ENCODE measurements around the gene NOMO2. TPM values are rescaled to one million over a fixed set of nuclear protein-coding genes. Genes with fewer than 3 reads are reported as not detected.
"Not testable (repeated sequence)": the region's sequence is repeated elsewhere in the genome, so short reads cannot be mapped to it uniquely, and the experiment has no call there.

The NOMO2 gene
- total RNA-seq (2022) (234 and 236 TPM in 2 replicates), Bru-seq, nascent RNA (percentile 50 among the genes with signal in this experiment), BruChase-seq, experiment 1, labeled RNA remaining after a 6-hour chase (percentile 53 among the genes with signal in this experiment), BruChase-seq, experiment 2, labeled RNA remaining after a 2-hour chase (percentile 46 among the genes with signal in this experiment)
- long read RNA-seq, full-length matches to known transcripts: 168 of 208 reads
- long read RNA-seq, partial matches to known transcripts: 25 of 208 reads
- long read RNA-seq, other reads (novel, unspliced or antisense): 15 of 208 reads

- H3K9me3 Mint-ChIP-seq (ENCODE audit: low read depth, unreplicated experiment); H3K4me1 Mint-ChIP-seq (ENCODE audit: low read depth, unreplicated experiment); H3K27ac Mint-ChIP-seq (ENCODE audit: unreplicated experiment); intact Hi-C loops (cut with micrococcal nuclease; ENCODE audit: unreplicated experiment); H3K27me3 Mint-ChIP-seq (ENCODE audit: unreplicated experiment); CTCF ChIA-PET; BruUV-seq (replicated peaks): not testable (repeated sequence)
- Mint-ChIP-seq H3K36me3 (ENCODE audit: insufficient read depth, unreplicated experiment) (peaks cover 10% of the 10 kb centered on the region), H3K4me3 (ENCODE audit: low read depth, unreplicated experiment) (peak within 1 kb of the TSS; percentile 68)
- peak; percentile 95 for DNase-seq
These were observed at the start of gene NOMO2 for GRCh38 chr16:18561727-18562314. Gene NOMO2 (minus strand): TSS chr16:18562097. CDS start chr16:18562040, 57 bp downstream.

GRCh38 chr16:18610147-18610803 lies 48.4 kb upstream of the NOMO2 start:
- H3K27me3 Mint-ChIP-seq (ENCODE audit: unreplicated experiment): peaks cover 13% of the 10 kb centered on the region
- intact Hi-C loops (cut with micrococcal nuclease; ENCODE audit: unreplicated experiment); DNase-seq; H3K4me1 Mint-ChIP-seq (ENCODE audit: low read depth, unreplicated experiment); CTCF ChIA-PET; H3K9me3 Mint-ChIP-seq (ENCODE audit: low read depth, unreplicated experiment); H3K27ac Mint-ChIP-seq (ENCODE audit: unreplicated experiment); BruUV-seq (replicated peaks); H3K36me3 Mint-ChIP-seq (ENCODE audit: insufficient read depth, unreplicated experiment); H3K4me3 Mint-ChIP-seq (ENCODE audit: low read depth, unreplicated experiment): not testable (repeated sequence)

DNA sequence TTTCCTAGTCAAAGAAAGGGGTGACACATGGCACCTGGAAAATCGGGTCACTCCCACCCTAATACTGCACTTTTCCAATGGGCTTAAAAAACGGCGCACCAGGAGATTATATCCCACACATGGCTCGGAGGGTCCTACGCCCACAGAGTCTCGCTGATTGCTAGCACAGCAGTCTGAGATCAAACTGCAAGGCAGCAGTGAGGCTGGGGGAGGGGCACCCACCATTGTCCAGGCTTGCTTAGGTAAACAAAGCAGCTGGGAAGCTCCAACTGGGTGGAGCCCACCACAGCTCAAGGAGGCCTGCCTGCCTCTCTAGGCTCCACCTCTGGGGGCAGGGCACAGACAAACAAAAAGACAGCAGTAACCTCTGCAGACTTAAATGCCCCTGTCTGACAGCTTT lies 46.4 kb upstream of the NOMO2 start:
- CTCF ChIA-PET; BruUV-seq (replicated peaks); H3K27ac Mint-ChIP-seq (ENCODE audit: unreplicated experiment); H3K9me3 Mint-ChIP-seq (ENCODE audit: low read depth, unreplicated experiment); H3K36me3 Mint-ChIP-seq (ENCODE audit: insufficient read depth, unreplicated experiment); DNase-seq; H3K4me3 Mint-ChIP-seq (ENCODE audit: low read depth, unreplicated experiment); intact Hi-C loops (cut with micrococcal nuclease; ENCODE audit: unreplicated experiment); H3K4me1 Mint-ChIP-seq (ENCODE audit: low read depth, unreplicated experiment): not testable (repeated sequence)
- H3K27me3 Mint-ChIP-seq (ENCODE audit: unreplicated experiment): peaks cover 13% of the 10 kb centered on the region

GRCh38 chr16:18603572-18604246 lies 41.8 kb upstream of the NOMO2 start:
- H3K27ac Mint-ChIP-seq (ENCODE audit: unreplicated experiment); CTCF ChIA-PET; DNase-seq; intact Hi-C loops (cut with micrococcal nuclease; ENCODE audit: unreplicated experiment); H3K4me3 Mint-ChIP-seq (ENCODE audit: low read depth, unreplicated experiment); BruUV-seq (replicated peaks); H3K9me3 Mint-ChIP-seq (ENCODE audit: low read depth, unreplicated experiment); H3K4me1 Mint-ChIP-seq (ENCODE audit: low read depth, unreplicated experiment); H3K36me3 Mint-ChIP-seq (ENCODE audit: insufficient read depth, unreplicated experiment): not testable (repeated sequence)
- H3K27me3 Mint-ChIP-seq (ENCODE audit: unreplicated experiment): peaks cover 12% of the 10 kb centered on the region

GRCh38 chr16:18598582-18598981 lies 36.7 kb upstream of the NOMO2 start:
- intact Hi-C loops (cut with micrococcal nuclease; ENCODE audit: unreplicated experiment); H3K9me3 Mint-ChIP-seq (ENCODE audit: low read depth, unreplicated experiment); BruUV-seq (replicated peaks); H3K27ac Mint-ChIP-seq (ENCODE audit: unreplicated experiment); H3K36me3 Mint-ChIP-seq (ENCODE audit: insufficient read depth, unreplicated experiment); H3K4me3 Mint-ChIP-seq (ENCODE audit: low read depth, unreplicated experiment); CTCF ChIA-PET; DNase-seq; H3K4me1 Mint-ChIP-seq (ENCODE audit: low read depth, unreplicated experiment): not testable (repeated sequence)
- peaks cover 13% of the 10 kb centered on the region for H3K27me3 Mint-ChIP-seq (ENCODE audit: unreplicated experiment)

- H3K9me3 Mint-ChIP-seq (ENCODE audit: low read depth, unreplicated experiment); BruUV-seq (replicated peaks); H3K36me3 Mint-ChIP-seq (ENCODE audit: insufficient read depth, unreplicated experiment); CTCF ChIA-PET; H3K4me3 Mint-ChIP-seq (ENCODE audit: low read depth, unreplicated experiment); H3K27ac Mint-ChIP-seq (ENCODE audit: unreplicated experiment); H3K4me1 Mint-ChIP-seq (ENCODE audit: low read depth, unreplicated experiment); DNase-seq; intact Hi-C loops (cut with micrococcal nuclease; ENCODE audit: unreplicated experiment): not testable (repeated sequence)
- H3K27me3 Mint-ChIP-seq (ENCODE audit: unreplicated experiment): peaks cover 13% of the 10 kb centered on the region
These were observed 35.8 kb upstream of the NOMO2 start for GRCh38 chr16:18597734-18598133.

DNA sequence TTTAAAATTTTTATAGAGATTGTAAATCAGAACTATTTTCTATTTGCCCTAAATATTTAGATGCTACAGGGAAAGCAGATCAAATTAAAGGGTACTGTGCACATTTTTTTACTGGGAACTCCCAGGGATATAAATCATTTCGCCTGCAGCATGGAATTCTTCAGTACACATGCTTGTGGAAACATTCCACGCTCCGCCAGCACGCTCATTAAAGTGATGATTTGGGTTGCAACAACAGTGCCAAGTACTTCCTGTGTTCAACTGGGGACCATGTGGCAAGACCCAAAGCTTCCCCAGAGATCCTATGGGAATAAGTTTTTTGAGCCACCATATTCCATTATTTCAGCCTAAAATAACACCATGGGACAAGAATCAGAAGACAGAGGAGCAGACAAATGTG lies 35.4 kb upstream of the NOMO2 start:
- H3K9me3 Mint-ChIP-seq (ENCODE audit: low read depth, unreplicated experiment); BruUV-seq (replicated peaks); H3K36me3 Mint-ChIP-seq (ENCODE audit: insufficient read depth, unreplicated experiment); H3K27ac Mint-ChIP-seq (ENCODE audit: unreplicated experiment); intact Hi-C loops (cut with micrococcal nuclease; ENCODE audit: unreplicated experiment); H3K4me3 Mint-ChIP-seq (ENCODE audit: low read depth, unreplicated experiment); CTCF ChIA-PET; DNase-seq; H3K4me1 Mint-ChIP-seq (ENCODE audit: low read depth, unreplicated experiment): not testable (repeated sequence)
- H3K27me3 Mint-ChIP-seq (ENCODE audit: unreplicated experiment): peaks cover 13% of the 10 kb centered on the region

DNA sequence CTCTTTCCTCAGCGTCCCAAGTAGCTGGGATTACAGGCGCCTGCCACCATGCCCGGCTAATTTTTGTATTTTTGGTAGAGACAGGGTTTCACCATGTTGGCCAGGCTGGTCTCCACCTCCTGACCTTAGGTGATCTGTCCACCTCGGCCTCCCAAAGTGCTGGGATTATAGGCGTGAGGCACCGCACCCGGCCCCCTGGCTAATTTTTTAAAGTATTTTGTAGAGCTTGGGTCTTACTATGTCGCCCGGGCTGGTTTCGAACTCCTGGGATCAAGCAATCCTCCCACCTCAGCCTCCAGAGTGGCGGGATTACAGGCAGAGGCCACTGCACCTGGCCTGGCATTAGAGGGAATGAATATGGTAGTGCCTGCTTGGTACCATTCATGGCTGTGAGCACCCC lies 33.9 kb upstream of the NOMO2 start:
- BruUV-seq (replicated peaks); DNase-seq; H3K4me3 Mint-ChIP-seq (ENCODE audit: low read depth, unreplicated experiment); H3K36me3 Mint-ChIP-seq (ENCODE audit: insufficient read depth, unreplicated experiment); H3K27ac Mint-ChIP-seq (ENCODE audit: unreplicated experiment); intact Hi-C loops (cut with micrococcal nuclease; ENCODE audit: unreplicated experiment); H3K9me3 Mint-ChIP-seq (ENCODE audit: low read depth, unreplicated experiment); CTCF ChIA-PET; H3K4me1 Mint-ChIP-seq (ENCODE audit: low read depth, unreplicated experiment): not testable (repeated sequence)
- H3K27me3 Mint-ChIP-seq (ENCODE audit: unreplicated experiment): peaks cover 13% of the 10 kb centered on the region

- H3K9me3 Mint-ChIP-seq (ENCODE audit: low read depth, unreplicated experiment); H3K27ac Mint-ChIP-seq (ENCODE audit: unreplicated experiment); DNase-seq; CTCF ChIA-PET; H3K36me3 Mint-ChIP-seq (ENCODE audit: insufficient read depth, unreplicated experiment); intact Hi-C loops (cut with micrococcal nuclease; ENCODE audit: unreplicated experiment); H3K4me1 Mint-ChIP-seq (ENCODE audit: low read depth, unreplicated experiment); BruUV-seq (replicated peaks); H3K4me3 Mint-ChIP-seq (ENCODE audit: low read depth, unreplicated experiment): not testable (repeated sequence)
- peaks cover 12% of the 10 kb centered on the region for H3K27me3 Mint-ChIP-seq (ENCODE audit: unreplicated experiment)
These were observed 33.0 kb upstream of the NOMO2 start for GRCh38 chr16:18594880-18595279.
